ENCODE data around the gene SLC25A47. TPM values are rescaled to one million over a fixed set of nuclear protein-coding genes. Genes with fewer than 3 reads are reported as not detected.

SLC25A47 gene
- total and polyA plus RNA-seq, 9 of the 15 experiments (the other 6 are each of a cell fraction or from before 2014, with no cell fraction given), result 0.09 to 0.23 (median 0.22) TPM; not detected in 6

DNA sequence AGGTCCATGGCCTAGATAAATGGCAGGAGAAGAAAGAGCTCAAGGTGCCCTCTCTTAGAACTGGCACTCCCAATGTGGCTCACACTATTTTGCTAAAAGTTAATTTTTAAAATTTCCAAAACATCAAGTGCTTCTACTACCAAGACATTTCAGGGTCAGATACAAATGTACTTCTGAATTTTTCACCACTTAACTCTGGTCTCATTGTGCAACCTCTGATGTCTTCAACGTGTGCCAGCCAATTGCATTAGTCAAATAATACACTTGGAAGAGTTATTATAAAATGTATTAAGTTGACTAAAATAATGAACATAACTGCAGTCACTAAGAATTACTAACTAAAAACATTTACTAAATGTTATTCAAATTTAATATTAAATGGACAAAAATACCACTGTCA, 41.3 kb downstream of the SLC25A47 start:
- TF ChIP-seq, protein P1, sequence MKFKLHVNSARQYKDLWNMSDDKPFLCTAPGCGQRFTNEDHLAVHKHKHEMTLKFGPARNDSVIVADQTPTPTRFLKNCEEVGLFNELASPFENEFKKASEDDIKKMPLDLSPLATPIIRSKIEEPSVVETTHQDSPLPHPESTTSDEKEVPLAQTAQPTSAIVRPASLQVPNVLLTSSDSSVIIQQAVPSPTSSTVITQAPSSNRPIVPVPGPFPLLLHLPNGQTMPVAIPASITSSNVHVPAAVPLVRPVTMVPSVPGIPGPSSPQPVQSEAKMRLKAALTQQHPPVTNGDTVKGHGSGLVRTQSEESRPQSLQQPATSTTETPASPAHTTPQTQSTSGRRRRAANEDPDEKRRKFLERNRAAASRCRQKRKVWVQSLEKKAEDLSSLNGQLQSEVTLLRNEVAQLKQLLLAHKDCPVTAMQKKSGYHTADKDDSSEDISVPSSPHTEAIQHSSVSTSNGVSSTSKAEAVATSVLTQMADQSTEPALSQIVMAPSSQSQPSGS (CRISPR knock-in tag; IDR thresholded peaks at IDR 0.05), result no peak
- TF ChIP-seq, protein P2, sequence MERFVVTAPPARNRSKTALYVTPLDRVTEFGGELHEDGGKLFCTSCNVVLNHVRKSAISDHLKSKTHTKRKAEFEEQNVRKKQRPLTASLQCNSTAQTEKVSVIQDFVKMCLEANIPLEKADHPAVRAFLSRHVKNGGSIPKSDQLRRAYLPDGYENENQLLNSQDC (CRISPR knock-in tag; IDR thresholded peaks at IDR 0.05), result no peak
- TF ChIP-seq KHSRP (IDR thresholded peaks at IDR 0.05) (no peak), ZNF507 (tag; conservative IDR thresholded peaks at IDR 0.05) (no peak), TBL1XR1 (IDR thresholded peaks at IDR 0.05; ENCODE audit: low read length in 2 of 2) (no peak), ZNF717 (CRISPR knock-in tag; IDR thresholded peaks at IDR 0.05) (no peak), GABPB2 (CRISPR knock-in tag; conservative IDR thresholded peaks at IDR 0.05) (no peak), DDX20 (tag; IDR thresholded peaks at IDR 0.05; ENCODE audit: low read depth) (no peak), ETS2 (tag; IDR thresholded peaks at IDR 0.05; ENCODE audit: borderline replicate concordance, poor library complexity, severe bottlenecking) (no peak), DPF2 (IDR thresholded peaks at IDR 0.05) (no peak), RBM22 (IDR thresholded peaks at IDR 0.05; ENCODE audit: low read depth, low read length, poor library complexity, severe bottlenecking) (no peak)
- CTCF ChIA-PET (ENCODE audit: low intra/inter-chr PET ratio), result no interaction called here
- ATAC-seq, result no peak
- WGBS (ENCODE audit: insufficient coverage, low coverage, missing lambda C conversion rate), result 69% methylated on average over 1 of the region's 1 CpG
- in situ Hi-C loops (cut with MboI) (no loop called here), intact Hi-C loops (cut with micrococcal nuclease) (no loop called here)
- Histone ChIP-seq H2AFZ (ENCODE audit: low read depth, low read length) (no peak overlapping the region), H3K9ac (ENCODE audit: insufficient read depth in 1 of 2, low read depth in 2 of 2, low read length in 2 of 2) (no peak overlapping the region), H3K4me3 (no peak overlapping the region), H3K36me3 (ENCODE audit: control insufficient read depth, insufficient read depth, low read length) (peaks cover 94% of the 10 kb centered on the region), H3K9me3 (replicated peaks; ENCODE audit: control insufficient read depth, insufficient read depth, low read depth, low read length) (no peaks in the 10 kb centered on the region), H3K9me1 (ENCODE audit: control insufficient read depth, insufficient read depth, low read length) (peaks cover 3% of the 10 kb centered on the region), H3K27me3 (ENCODE audit: control insufficient read depth in 2 of 2, insufficient read depth in 2 of 2, low read length in 2 of 2) (no peaks in the 10 kb centered on the region), H3K4me2 (ENCODE audit: insufficient read depth, low read length) (no peak overlapping the region), H3K79me2 (ENCODE audit: control insufficient read depth, insufficient read depth, low read length) (peaks cover 44% of the 10 kb centered on the region), H4K20me1 (replicated peaks; ENCODE audit: control insufficient read depth, insufficient read depth, low read length) (0 out of 2 replicates have a peak, but pooled peaks cover 15% of the 10 kb centered on the region), H3K4me1 (replicated peaks in 1 of 2; ENCODE audit: control insufficient read depth in 2 of 2, insufficient read depth in 2 of 2, low read length in 2 of 2) (no peaks in the 10 kb centered on the region), H3K27ac (ENCODE audit: extremely low read depth, low read depth, low read length) (no peak overlapping the region)
- FAIRE-seq, result no peak
- DNase-seq (ENCODE audit: extremely low read depth in 1 of 4, low spot score in 3 of 4), result no peak
- POLR2A ChIA-PET, result interaction anchor here (0.7 to 1.6 kb wide), 6 partner anchors 8 to 30 kb away, joined by 3 to 6 read pairs (median 4); a partner anchor contains a TSS
- BruUV-seq (replicated peaks), result no TSS peak

Data from K562 (cell line).